GM10266 (cell line): ENCODE data around the gene BMP6.

Source experiments
- DNase-seq: peaks from one replicate; pipeline ENCODE4 v3.0.0; 2012; ENCODE audit errors: extremely low spot score
- CTCF ChIP-seq: IDR thresholded peaks from 2 replicates; pipeline ENCODE4 v1.5.1; 2012; ENCODE audit warnings: mild to moderate bottlenecking, low read depth; ENCODE audit not compliant: control insufficient read depth, insufficient read depth; ENCODE audit errors: missing control alignments

Gene BMP6

GRCh38 chr6:7697820-7698623, 27.9 kb upstream of the BMP6 start:
- TF ChIP-seq CTCF: no peak
- DNase-seq: no peak

- no peak for TF ChIP-seq CTCF
Measured at GRCh38 chr6:7701212-7701834, 24.6 kb upstream of the BMP6 start.

GRCh38 chr6:7703148-7703680, 22.7 kb upstream of the BMP6 start:
- TF ChIP-seq CTCF: no peak
- no peak for DNase-seq

More at GRCh38 chr6:7701212-7701834, 24.6 kb upstream of the BMP6 start:
- no peak for DNase-seq

- TF ChIP-seq CTCF: no peak
- no peak for DNase-seq
Measured at GRCh38 chr6:7705483-7705882, 20.4 kb upstream of the BMP6 start.

GRCh38 chr6:7706269-7706668, 19.6 kb upstream of the BMP6 start:
- no peak for TF ChIP-seq CTCF

GRCh38 chr6:7707787-7708186, 18.1 kb upstream of the BMP6 start:
- no peak for DNase-seq
- no peak for TF ChIP-seq CTCF

More at GRCh38 chr6:7706269-7706668, 19.6 kb upstream of the BMP6 start:
- no peak for DNase-seq
